Endothelial cell of umbilical vein (primary cell): ENCODE results near the gene CREB3L2. TPM values are rescaled to one million over a fixed set of nuclear protein-coding genes. Genes with fewer than 3 reads are reported as not detected.

ENCODE experiments used
- BruUV-seq: library from RNA; stranded (reverse); fragments of 400-500 nt; replicated peaks from 2 replicates; lab custom pipeline; 2021; lab: Mats Ljungman, UMichigan
- CTCF ChIA-PET: fragments of 300-600, 350-600 bp; sonication (Branson Sonifier 250); formaldehyde crosslinking; loops from one replicate; lab custom pipeline; 2021; ENCODE audit warnings: antibody characterized with exemption, inconsistent platforms; lab: Charles Lee
- POLR2A ChIA-PET: fragments of 300-600, 350-600 bp; sonication (Branson Sonifier 250); formaldehyde crosslinking; loops from one replicate; lab custom pipeline; 2021; ENCODE audit warnings: antibody characterized with exemption, inconsistent platforms; lab: Charles Lee
- DNase-seq: peaks from one replicate; pipeline ENCODE4 v3.0.0-alpha.2; 2011; ENCODE audit warnings: low read depth, low spot score
- FAIRE-seq: peaks from 2 replicates; lab custom pipeline; 2011; peaks lifted over from hg19 to GRCh38; lab: Jason Lieb, UNC
- H2AFZ ChIP-seq: 2 replicates; pipeline ENCODE4 v1.6.0; 2012; ENCODE audit warnings: low read depth, low read length, control low read depth, inconsistent platforms
- H3K27ac ChIP-seq: 2 replicates; pipeline ENCODE4 v1.5.1; 2011; ENCODE audit warnings: low read depth, mild to moderate bottlenecking, control low read depth, low read length, moderate library complexity; ENCODE audit not compliant: insufficient read depth
- H3K27me3 ChIP-seq, 2 experiments: 2 replicates each; pipeline versions ENCODE4 v1.6.0 to v1.6.1; 2011; ENCODE audit warnings: low read length in 2 of 2, mixed read lengths in 1 of 2; ENCODE audit not compliant: control insufficient read depth in 2 of 2, insufficient read depth in 2 of 2
- H3K36me3 ChIP-seq, 2 experiments: 2 replicates in 1 of 2; 3 replicates in 1 of 2; pipeline ENCODE4 v1.5.1; 2011; ENCODE audit warnings: low read length in 2 of 2, mild to moderate bottlenecking in 1 of 2, moderate library complexity in 1 of 2; ENCODE audit not compliant: control insufficient read depth in 2 of 2, insufficient read depth in 2 of 2; ENCODE audit errors: extremely low read depth in 1 of 2
- H3K4me1 ChIP-seq: 3 replicates; pipeline ENCODE4 v1.5.1; 2011; ENCODE audit warnings: mild to moderate bottlenecking, low read length; ENCODE audit not compliant: control insufficient read depth, insufficient read depth; ENCODE audit errors: extremely low read depth
- H3K4me2 ChIP-seq: 2 replicates; pipeline ENCODE4 v1.6.1; 2011; ENCODE audit warnings: low read length, control low read depth, mixed read lengths; ENCODE audit not compliant: insufficient read depth
- H3K4me3 ChIP-seq, 3 experiments: fragments of 200-600 bp in 1 of 3; sonication (generic), shearing (Covaris generic) in 1 of 3; replicated peaks in 1 of 3; 2 replicates each; pipeline ENCODE4 v1.5.1; 2011 to 2016; ENCODE audit warnings: control low read depth in 3 of 3, low read length in 3 of 3, mild to moderate bottlenecking in 2 of 3, inconsistent platforms in 1 of 3, low read depth in 1 of 3, moderate library complexity in 1 of 3; ENCODE audit not compliant: insufficient read depth in 1 of 3
- H3K79me2 ChIP-seq: 2 replicates; pipeline ENCODE4 v1.6.0; 2012; ENCODE audit warnings: low read length, inconsistent platforms; ENCODE audit not compliant: control insufficient read depth, insufficient read depth
- H3K9ac ChIP-seq: replicated peaks from 2 replicates; pipeline ENCODE3; 2011; ENCODE audit warnings: low read length, control low read depth; ENCODE audit not compliant: insufficient read depth; ENCODE audit errors: extremely low read depth
- H3K9me1 ChIP-seq: replicated peaks from 3 replicates; pipeline ENCODE4 v1.6.0; 2011; ENCODE audit warnings: mild to moderate bottlenecking, low read length; ENCODE audit not compliant: control insufficient read depth, insufficient read depth; ENCODE audit errors: extremely low read depth
- H3K9me3 ChIP-seq: replicated peaks from 2 replicates; pipeline ENCODE4 v1.5.1; 2012; ENCODE audit warnings: low read length, inconsistent platforms; ENCODE audit not compliant: control insufficient read depth, insufficient read depth
- H4K20me1 ChIP-seq: replicated peaks from 2 replicates; pipeline ENCODE3; 2011; ENCODE audit warnings: mild to moderate bottlenecking, low read length; ENCODE audit not compliant: control insufficient read depth, insufficient read depth; ENCODE audit errors: extremely low read depth
- CTCF ChIP-seq, 2 donors: IDR thresholded peaks; 1 replicate in 1 of 2; 2 replicates in 1 of 2; pipeline ENCODE4 v1.5.1; 2011; ENCODE audit warnings: low read length in 2 of 2, mild to moderate bottlenecking in 2 of 2, moderate library complexity in 2 of 2, control low read depth in 1 of 2, inconsistent platforms in 1 of 2, low read depth in 1 of 2; ENCODE audit not compliant: insufficient read depth in 1 of 2; ENCODE audit errors: extremely low read depth in 1 of 2
- EZH2 ChIP-seq: IDR thresholded peaks from 2 replicates; pipeline ENCODE4 v1.6.1; 2012; ENCODE audit warnings: borderline replicate concordance, low read depth, mild to moderate bottlenecking, moderate library complexity, low read length, inconsistent platforms; ENCODE audit not compliant: severe bottlenecking
- FOS ChIP-seq: IDR thresholded peaks from 2 replicates; pipeline ENCODE4 v1.6.1; 2011; ENCODE audit warnings: mild to moderate bottlenecking, low read length, moderate library complexity, borderline replicate concordance; ENCODE audit not compliant: insufficient read depth
- GATA2 ChIP-seq: IDR thresholded peaks from 2 replicates; pipeline ENCODE4 v1.7.0; 2011; ENCODE audit warnings: low read depth, mild to moderate bottlenecking, moderate library complexity, mixed read lengths, low read length; ENCODE audit not compliant: insufficient read length, insufficient read depth
- JUN ChIP-seq: IDR thresholded peaks from 2 replicates; pipeline ENCODE4 v1.6.1; 2011; ENCODE audit warnings: borderline replicate concordance, low read depth; ENCODE audit not compliant: insufficient read length, insufficient read depth
- MAX ChIP-seq: IDR thresholded peaks from 2 replicates; pipeline ENCODE4 v1.6.1; 2011; ENCODE audit not compliant: insufficient read depth, insufficient read length
- MYC ChIP-seq: IDR thresholded peaks from one replicate; pipeline ENCODE4 v1.6.1; 2011; ENCODE audit warnings: mild to moderate bottlenecking, low read depth, low read length
- POLR2A ChIP-seq: IDR thresholded peaks from 2 replicates; pipeline ENCODE4 v1.6.1; 2012; ENCODE audit warnings: low read depth, mild to moderate bottlenecking, control low read depth, low read length
- POLR2AphosphoS5 ChIP-seq: IDR thresholded peaks from 2 replicates; pipeline ENCODE4 v1.6.1; 2012; ENCODE audit warnings: low read depth, mild to moderate bottlenecking, control low read depth, low read length, moderate library complexity; ENCODE audit not compliant: insufficient read depth
- dilution Hi-C: fragments of 300-500 bp; cut with MboI; formaldehyde crosslinking; loops from one replicate; pipeline ENCODE4 v1.15.0; 2019; ENCODE audit warnings: low sequenced_read_pairs; ENCODE audit not compliant: extremely low pct_ligation_motif_present
- intact Hi-C: fragments of 100-400 bp; cut with micrococcal nuclease; formaldehyde crosslinking; loops from one replicate; pipeline ENCODE4 v1.10.0; 2022
- polyA plus RNA-seq, 4 experiments: library from polyadenylated mRNA; depleted of rRNA in 3 of 4; stranded (reverse) in 3 of 4; unstranded in 1 of 4; fragments of >200 nt; gene quantifications; 2 replicates each; pipeline versions ENCODE4 v1.2.1 to v1.2.3, GENCODE V29; 2011 to 2012; ENCODE audit warnings: missing spikeins in 1 of 4
- total RNA-seq: library from RNA; stranded (reverse); gene quantifications from 2 replicates; pipeline ENCODE4 v1.2.3, GENCODE V29; 2021

Gene CREB3L2
- total and polyA plus RNA-seq, 2 donors (not counting 3 experiments of a cell fraction or from before 2014, with no cell fraction given), result 32.1 to 93.4 TPM

GRCh38 chr7:137947046-137947445 lies 54.8 kb downstream of the CREB3L2 start:
- no peaks in the 10 kb centered on the region for H3K9me3 ChIP-seq
- H3K9ac ChIP-seq, result no peak overlapping the region
- no peak overlapping the region for H3K4me3 ChIP-seq
- DNase-seq (no peak), FAIRE-seq (no peak)
- TF ChIP-seq POLR2AphosphoS5 (no peak), POLR2A (no peak), MYC (no peak), MAX (no peak), GATA2 (no peak), EZH2 (no peak), FOS (no peak), JUN (no peak), CTCF (IDR thresholded peaks at IDR 0.05; ENCODE audit: extremely low read depth in 1 of 2, insufficient read depth in 1 of 2, low read depth in 1 of 2, low read length in 2 of 2) (no peak)
- peaks cover 50% of the 10 kb centered on the region for H3K79me2 ChIP-seq
- no peaks in the 10 kb centered on the region for H3K4me1 ChIP-seq
- peaks cover 3% of the 10 kb centered on the region for H4K20me1 ChIP-seq
- intact Hi-C loops, result no loop called here
- no peak overlapping the region for H2AFZ ChIP-seq
- no peak overlapping the region for H3K27ac ChIP-seq
- no TSS peak for BruUV-seq
- dilution Hi-C loops, result no loop called here
- H3K4me2 ChIP-seq, result no peak overlapping the region
- H3K36me3 ChIP-seq, result no peaks in the 10 kb centered on the region
- POLR2A ChIA-PET, result no interaction called here
- H3K27me3 ChIP-seq, result no peaks in the 10 kb centered on the region
- CTCF ChIA-PET, result no interaction called here
- H3K9me1 ChIP-seq, result no peaks in the 10 kb centered on the region
